DOHH2 (cell line): ENCODE data around the gene OSR1.

Experiments
- EZH2phosphoT487 ChIP-seq: fragments of 200-600 bp; sonication (generic); IDR thresholded peaks from 2 replicates; pipeline ENCODE4 v1.6.1; 2017; ENCODE audit warnings: borderline replicate concordance, mild to moderate bottlenecking, antibody characterized with exemption, low read length, moderate library complexity, mixed read lengths
- TF ChIP-seq, protein P1 (sequence below): fragments of 200-600 bp; sonication (generic); IDR thresholded peaks from one replicate; pipeline ENCODE4 v1.5.1; 2014; ENCODE audit warnings: antibody characterized with exemption, mild to moderate bottlenecking, low read depth, low read length; ENCODE audit not compliant: poor library complexity, severe bottlenecking

DNA sequence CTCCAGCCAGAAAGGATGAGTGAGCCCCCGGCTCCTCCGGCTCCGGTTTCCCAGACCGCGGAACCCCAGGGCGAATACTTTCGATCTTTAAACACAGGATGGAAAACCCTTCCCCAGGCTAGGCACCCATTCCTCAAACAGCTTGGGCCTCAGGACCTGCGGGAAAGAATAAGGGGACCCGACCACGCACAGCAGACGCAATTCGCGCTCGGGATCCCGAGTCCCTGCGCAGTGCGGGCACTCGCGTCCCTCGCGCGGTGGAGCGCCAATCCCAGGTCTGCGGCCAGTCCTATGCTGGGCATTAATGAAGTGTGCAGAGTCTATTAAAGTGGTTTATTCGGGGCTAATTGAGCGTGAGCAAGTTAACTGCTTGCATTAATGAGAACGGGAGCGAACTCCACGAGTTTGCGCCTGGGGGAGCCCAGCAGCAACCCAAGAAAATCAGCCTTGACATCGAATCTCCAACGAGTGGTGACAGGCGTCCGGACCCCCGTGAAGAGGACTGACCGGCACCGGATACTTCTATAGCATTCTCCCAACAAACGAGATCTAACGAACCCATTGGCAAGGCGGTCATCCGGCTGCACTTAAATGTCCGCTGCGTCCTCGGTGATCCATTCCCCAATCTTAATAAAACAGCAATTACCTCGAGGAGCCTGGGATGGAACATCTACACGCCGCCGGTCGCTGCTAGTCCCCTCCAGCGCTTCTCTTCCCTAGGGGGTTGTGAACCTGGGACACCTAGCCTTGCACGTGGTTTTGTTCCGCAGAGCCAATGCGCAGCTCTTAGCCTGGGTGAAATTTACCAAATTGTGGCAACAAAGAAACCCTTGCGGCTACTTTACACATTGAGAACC lies 1.6 kb downstream of the OSR1 start:
- TF ChIP-seq, protein P1, sequence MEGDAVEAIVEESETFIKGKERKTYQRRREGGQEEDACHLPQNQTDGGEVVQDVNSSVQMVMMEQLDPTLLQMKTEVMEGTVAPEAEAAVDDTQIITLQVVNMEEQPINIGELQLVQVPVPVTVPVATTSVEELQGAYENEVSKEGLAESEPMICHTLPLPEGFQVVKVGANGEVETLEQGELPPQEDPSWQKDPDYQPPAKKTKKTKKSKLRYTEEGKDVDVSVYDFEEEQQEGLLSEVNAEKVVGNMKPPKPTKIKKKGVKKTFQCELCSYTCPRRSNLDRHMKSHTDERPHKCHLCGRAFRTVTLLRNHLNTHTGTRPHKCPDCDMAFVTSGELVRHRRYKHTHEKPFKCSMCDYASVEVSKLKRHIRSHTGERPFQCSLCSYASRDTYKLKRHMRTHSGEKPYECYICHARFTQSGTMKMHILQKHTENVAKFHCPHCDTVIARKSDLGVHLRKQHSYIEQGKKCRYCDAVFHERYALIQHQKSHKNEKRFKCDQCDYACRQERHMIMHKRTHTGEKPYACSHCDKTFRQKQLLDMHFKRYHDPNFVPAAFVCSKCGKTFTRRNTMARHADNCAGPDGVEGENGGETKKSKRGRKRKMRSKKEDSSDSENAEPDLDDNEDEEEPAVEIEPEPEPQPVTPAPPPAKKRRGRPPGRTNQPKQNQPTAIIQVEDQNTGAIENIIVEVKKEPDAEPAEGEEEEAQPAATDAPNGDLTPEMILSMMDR = no peak
- no peak for TF ChIP-seq EZH2phosphoT487
